MM.1S (cell line): ENCODE data around the gene USP46.

Experiments
- CTCF ChIP-seq: fragments of 300-600 bp; sonication (generic); IDR thresholded peaks from 2 replicates; pipeline ENCODE4 v1.5.1; 2016; ENCODE audit warnings: antibody characterized with exemption, low read length, mixed read lengths
- EZH2 ChIP-seq: fragments of 300-600 bp; sonication (generic); optimal IDR thresholded peaks from 2 replicates; pipeline ENCODE3; 2017; ENCODE audit warnings: low read depth, mild to moderate bottlenecking, antibody characterized with exemption, low read length, mixed read lengths
- EZH2phosphoT487 ChIP-seq: fragments of 300-600 bp; sonication (generic); IDR thresholded peaks from 2 replicates; pipeline ENCODE4 v1.6.1; 2018; ENCODE audit warnings: antibody characterized with exemption, low read length

DNA sequence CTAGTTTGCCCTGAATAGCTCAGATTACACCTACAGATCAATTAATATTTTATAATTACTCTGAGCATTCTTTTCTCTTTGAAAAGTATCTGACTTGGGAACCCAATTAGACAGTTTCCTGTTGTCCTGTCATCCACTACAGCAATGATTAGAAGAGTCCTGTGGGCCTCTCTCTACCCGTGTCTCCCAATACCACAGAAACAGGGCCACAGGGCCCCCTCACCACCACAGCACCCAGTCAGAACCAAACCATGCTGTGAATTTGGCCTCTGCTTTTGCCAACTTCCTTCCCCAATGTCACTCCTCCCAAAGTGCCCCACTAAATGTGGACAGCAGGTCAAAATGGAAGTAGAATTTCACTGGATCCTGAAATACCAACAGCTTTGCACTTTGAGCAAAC, 10.3 kb downstream of the USP46 start:
- TF ChIP-seq CTCF (no peak), EZH2phosphoT487 (no peak), EZH2 (no peak)
